ENCODE measurements around the gene LONP2.

Gene LONP2

DNA sequence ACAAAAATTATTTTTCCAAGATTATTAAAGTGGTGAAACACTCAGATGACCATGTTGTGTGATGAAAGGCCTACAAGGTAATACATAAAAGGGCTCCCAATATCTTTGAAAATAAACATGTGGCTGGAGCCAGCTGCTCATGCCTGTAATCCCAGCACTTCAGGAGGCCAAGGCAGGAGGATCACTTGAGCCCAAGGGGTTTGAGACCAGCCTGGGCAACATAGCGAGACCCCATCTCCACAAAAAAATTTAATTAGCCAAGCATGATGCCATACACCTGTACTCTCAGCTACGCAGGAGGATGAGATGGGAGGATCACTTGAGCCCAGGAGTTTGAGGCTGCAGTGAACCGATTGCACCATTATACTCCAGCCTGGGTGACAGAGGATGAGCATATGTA lies 114.3 kb downstream of the LONP2 start:
- H3K4me3 ChIP-seq (ENCODE audit: low read length), result no peak overlapping the region
- DNase-seq (ENCODE audit: low read depth), result no peak
- TF ChIP-seq, protein P1, sequence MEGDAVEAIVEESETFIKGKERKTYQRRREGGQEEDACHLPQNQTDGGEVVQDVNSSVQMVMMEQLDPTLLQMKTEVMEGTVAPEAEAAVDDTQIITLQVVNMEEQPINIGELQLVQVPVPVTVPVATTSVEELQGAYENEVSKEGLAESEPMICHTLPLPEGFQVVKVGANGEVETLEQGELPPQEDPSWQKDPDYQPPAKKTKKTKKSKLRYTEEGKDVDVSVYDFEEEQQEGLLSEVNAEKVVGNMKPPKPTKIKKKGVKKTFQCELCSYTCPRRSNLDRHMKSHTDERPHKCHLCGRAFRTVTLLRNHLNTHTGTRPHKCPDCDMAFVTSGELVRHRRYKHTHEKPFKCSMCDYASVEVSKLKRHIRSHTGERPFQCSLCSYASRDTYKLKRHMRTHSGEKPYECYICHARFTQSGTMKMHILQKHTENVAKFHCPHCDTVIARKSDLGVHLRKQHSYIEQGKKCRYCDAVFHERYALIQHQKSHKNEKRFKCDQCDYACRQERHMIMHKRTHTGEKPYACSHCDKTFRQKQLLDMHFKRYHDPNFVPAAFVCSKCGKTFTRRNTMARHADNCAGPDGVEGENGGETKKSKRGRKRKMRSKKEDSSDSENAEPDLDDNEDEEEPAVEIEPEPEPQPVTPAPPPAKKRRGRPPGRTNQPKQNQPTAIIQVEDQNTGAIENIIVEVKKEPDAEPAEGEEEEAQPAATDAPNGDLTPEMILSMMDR (IDR thresholded peaks at IDR 0.05; ENCODE audit: insufficient read depth, low read depth, low read length, missing control alignments), result no peak

DNA sequence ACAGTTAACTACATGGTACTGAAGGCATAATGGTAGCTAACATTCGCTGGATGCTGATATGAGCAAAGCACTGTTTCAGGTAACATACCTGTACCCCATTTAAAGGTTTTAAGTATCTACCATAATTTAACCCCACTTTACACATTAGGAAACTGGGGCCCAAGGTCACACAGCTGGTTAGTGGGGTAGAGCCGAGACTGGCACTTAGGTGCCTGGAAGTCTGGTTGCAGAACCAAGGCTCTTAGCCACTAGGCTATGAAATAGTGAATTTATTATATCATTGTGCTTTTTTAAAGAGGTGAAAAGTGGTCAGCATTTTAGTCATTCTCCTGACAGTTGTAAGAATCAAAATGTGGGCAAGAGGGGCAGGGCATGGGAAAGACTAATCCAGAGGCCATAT lies 115.9 kb downstream of the LONP2 start:
- H3K4me3 ChIP-seq (ENCODE audit: low read length), result no peak overlapping the region
- TF ChIP-seq, protein P1 (IDR thresholded peaks at IDR 0.05; ENCODE audit: insufficient read depth, low read depth, low read length, missing control alignments), result no peak
- no peak for DNase-seq (ENCODE audit: low read depth)

DNA sequence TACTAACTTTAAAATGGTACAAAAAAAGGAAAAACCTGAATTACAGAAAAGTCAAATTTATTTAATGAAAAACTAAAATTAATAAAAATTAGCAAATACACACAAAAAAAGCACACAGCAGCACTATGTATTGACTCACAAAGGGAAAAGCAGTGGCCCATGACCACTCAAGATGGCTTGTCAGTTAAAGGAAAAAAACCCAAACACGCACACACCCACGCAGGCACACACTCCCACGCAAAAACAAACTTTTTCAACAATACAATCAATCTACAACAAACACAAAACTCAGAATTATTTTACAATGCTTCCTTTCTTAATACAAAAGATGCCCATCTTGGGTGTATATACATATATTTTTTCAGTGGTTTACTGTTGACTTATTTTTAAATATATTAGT lies 116.9 kb downstream of the LONP2 start:
- TF ChIP-seq, protein P1 (IDR thresholded peaks at IDR 0.05; ENCODE audit: insufficient read depth, low read depth, low read length, missing control alignments), result no peak
- DNase-seq (ENCODE audit: low read depth), result no peak
- H3K4me3 ChIP-seq (ENCODE audit: low read length), result no peak overlapping the region

DNA sequence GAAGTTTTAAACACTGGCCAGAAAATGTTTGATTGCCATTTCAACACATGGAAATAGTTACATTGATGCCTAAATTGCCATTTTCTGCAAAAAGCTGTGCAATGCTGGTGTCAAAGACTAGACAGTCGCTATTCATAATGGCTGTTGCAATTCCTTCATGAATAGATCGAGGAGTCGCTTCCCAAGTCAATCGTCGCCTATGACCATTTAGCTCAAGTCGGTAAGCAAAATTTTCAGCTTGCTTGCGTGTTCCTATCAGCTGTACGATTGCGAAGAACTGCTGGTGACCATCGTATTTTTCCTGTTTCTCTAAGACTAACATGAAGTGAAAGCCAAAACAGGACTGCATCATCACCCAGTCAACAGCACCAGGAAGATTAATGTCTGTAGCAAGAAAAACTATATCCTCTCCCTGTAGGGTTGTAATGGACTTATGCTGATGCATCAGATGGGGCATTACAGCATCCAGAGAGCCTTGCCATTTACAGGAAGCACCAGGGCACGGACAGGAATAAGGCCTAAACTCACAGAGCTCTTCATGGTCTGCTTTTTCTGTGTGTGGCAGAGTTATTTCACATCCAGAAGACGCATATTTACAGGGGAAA lies 117.5 kb downstream of the LONP2 start:
- TF ChIP-seq, protein P1 (IDR thresholded peaks at IDR 0.05; ENCODE audit: insufficient read depth, low read depth, low read length, missing control alignments), result no peak
- no peak for DNase-seq (ENCODE audit: low read depth)
- H3K4me3 ChIP-seq (ENCODE audit: low read length), result no peak overlapping the region

DNA sequence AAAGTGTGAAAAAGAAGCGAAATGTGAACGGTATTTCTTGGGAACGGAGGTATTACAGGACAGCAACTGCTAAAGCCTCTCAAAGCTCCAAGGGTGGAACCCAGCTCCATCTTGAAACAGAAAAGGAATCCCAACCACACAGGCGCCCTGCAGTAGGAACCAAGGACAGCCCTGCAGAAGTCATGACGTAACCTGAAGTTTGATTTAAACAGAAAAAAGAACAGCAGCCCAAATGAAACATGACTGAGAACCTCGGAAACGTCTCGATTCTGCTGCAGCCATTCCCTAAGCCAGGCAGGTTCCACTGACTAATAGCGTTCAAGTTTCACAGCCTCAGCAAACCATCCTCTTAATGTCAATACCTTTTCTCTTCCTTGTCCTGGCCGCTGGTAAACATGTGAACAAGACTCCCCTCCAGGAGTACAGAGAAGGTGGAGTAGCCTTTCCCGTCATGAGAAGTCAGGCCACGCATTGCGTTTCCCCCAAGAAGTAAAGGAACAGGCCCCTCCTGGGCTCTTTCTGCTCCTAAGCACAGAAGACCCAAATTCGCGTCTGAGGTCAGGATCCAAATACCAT lies 121.0 kb downstream of the LONP2 start:
- peak overlapping the region; percentile 63 for H3K4me3 ChIP-seq (ENCODE audit: low read length)
- peak; percentile 52 for DNase-seq (ENCODE audit: low read depth)
- TF ChIP-seq, protein P1 (IDR thresholded peaks at IDR 0.05; ENCODE audit: insufficient read depth, low read depth, low read length, missing control alignments), result no peak

DNA sequence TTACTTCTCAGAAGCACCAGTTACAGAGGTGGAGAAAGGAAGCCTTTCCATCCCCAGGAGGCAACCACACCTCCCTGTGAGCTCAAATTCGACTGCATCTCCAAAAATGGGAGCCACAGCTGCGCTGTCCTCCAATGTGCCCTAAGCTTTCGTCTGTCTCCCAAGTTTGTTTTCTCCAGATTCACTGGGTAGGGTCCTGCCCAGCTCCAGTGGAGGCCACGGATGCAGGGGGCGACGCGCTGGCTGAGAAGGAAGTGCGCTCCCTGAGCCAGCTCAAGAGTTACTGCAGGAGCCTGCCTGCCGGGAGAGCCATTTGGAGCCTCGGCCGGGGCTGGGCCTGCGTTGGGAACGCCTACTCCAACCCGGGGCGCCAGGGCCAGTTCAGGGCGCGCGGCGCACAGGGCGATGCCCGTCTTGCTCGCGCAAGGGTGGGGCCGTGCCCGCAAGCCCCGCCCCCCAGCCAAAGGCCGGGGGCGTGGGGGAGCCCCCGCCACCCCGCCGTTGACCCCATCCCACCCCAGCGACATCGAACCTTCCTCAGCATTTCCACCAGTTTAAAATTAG lies 121.6 kb downstream of the LONP2 start:
- DNase-seq (ENCODE audit: low read depth), result peak; percentile 95
- peak overlapping the region; percentile 63 for H3K4me3 ChIP-seq (ENCODE audit: low read length)
- TF ChIP-seq, protein P1 (IDR thresholded peaks at IDR 0.05; ENCODE audit: insufficient read depth, low read depth, low read length, missing control alignments), result peak; percentile 16
